Measurements from ENCODE around the gene EPSTI1.

DNA sequence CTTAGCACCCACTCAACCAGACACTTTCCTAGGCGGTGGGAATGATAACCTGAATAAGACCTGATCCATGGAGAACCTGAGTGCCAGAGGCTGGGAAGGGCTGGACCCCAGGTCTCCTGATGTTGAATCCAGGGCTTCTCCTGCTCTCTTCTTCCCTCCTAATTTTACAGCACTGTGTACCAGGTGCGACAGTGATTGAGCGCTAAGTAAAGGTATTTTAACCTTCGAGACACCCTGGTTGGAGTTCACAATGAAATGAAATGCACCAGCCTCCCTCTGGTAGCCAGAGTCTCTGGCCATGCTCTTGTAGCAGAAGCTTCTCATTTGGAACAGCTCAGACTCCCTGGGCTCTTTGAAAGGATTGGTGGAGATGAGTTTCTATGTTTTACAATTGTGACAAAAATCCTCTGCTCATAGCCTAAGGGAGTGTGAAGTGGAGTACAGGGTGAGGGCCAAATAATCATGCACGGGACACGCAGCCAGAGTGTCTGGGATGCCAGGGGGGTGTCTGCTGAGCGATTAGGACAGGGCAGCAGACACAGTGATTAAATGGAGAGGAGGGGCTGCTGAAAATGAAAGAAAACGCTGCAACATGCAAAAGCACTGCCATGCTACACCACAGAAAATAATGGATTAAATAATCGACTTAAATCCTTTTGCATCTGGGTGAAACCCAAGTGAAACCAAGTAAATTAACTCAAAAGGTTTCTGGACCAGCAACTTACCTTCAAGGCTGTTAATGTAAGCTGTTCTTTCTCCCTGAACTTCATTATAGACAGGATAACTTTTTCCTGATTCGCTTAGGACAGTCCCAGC, 126.9 kb downstream of the EPSTI1 start:
- no peak for TF ChIP-seq CTCF (conservative IDR thresholded peaks at IDR 0.05 in 1 of 2, IDR thresholded peaks at IDR 0.05 in 1 of 2; ENCODE audit: extremely low read depth in 1 of 2, insufficient read depth in 1 of 2, low read depth in 1 of 2, low read length in 2 of 2)
- no peak for TF ChIP-seq EZH2 (IDR thresholded peaks at IDR 0.05; ENCODE audit: borderline replicate concordance, low read length)
